ENCODE measurements around the gene HK1.

HK1 gene

GRCh38 chr10:69242040-69242851 lies 36.0 kb upstream of the HK1 start:
- Mint-ChIP-seq H3K4me3 (no peak overlapping the region), H3K4me1 (peaks cover 6% of the 10 kb centered on the region), H3K27ac (no peak overlapping the region), H3K9me3 (no peaks in the 10 kb centered on the region), H3K36me3 (ENCODE audit: low read depth) (no peaks in the 10 kb centered on the region), H3K27me3 (ENCODE audit: low read depth, poor library complexity) (peaks cover 18% of the 10 kb centered on the region)
- DNase-seq = no peak
- no peak for TF ChIP-seq CTCF (IDR thresholded peaks at IDR 0.05)

- no peak for DNase-seq
- Mint-ChIP-seq H3K36me3 (ENCODE audit: low read depth) (no peaks in the 10 kb centered on the region), H3K4me3 (no peak overlapping the region), H3K4me1 (no peaks in the 10 kb centered on the region), H3K27ac (no peak overlapping the region), H3K27me3 (ENCODE audit: low read depth, poor library complexity) (peaks cover 21% of the 10 kb centered on the region), H3K9me3 (no peaks in the 10 kb centered on the region)
- TF ChIP-seq CTCF (IDR thresholded peaks at IDR 0.05) = no peak
Measured at GRCh38 chr10:69242852-69243212, 35.5 kb upstream of the HK1 start.

- H3K4me3 Mint-ChIP-seq = no peak overlapping the region
- TF ChIP-seq CTCF (IDR thresholded peaks at IDR 0.05) = no peak
- H3K4me1 Mint-ChIP-seq = no peaks in the 10 kb centered on the region
- H3K36me3 Mint-ChIP-seq (ENCODE audit: low read depth) = no peaks in the 10 kb centered on the region
- H3K27ac Mint-ChIP-seq = no peak overlapping the region
- peaks cover 17% of the 10 kb centered on the region for H3K27me3 Mint-ChIP-seq (ENCODE audit: low read depth, poor library complexity)
- H3K9me3 Mint-ChIP-seq = no peaks in the 10 kb centered on the region
- DNase-seq = no peak
Measured at GRCh38 chr10:69243817-69244216, 34.5 kb upstream of the HK1 start.

GRCh38 chr10:69246036-69246435 lies 32.3 kb upstream of the HK1 start:
- Mint-ChIP-seq H3K9me3 (peaks cover 5% of the 10 kb centered on the region), H3K4me1 (no peaks in the 10 kb centered on the region), H3K27me3 (ENCODE audit: low read depth, poor library complexity) (peaks cover 15% of the 10 kb centered on the region), H3K36me3 (ENCODE audit: low read depth) (no peaks in the 10 kb centered on the region), H3K4me3 (no peak overlapping the region), H3K27ac (no peak overlapping the region)
- DNase-seq = no peak
- TF ChIP-seq CTCF (IDR thresholded peaks at IDR 0.05) = no peak

GRCh38 chr10:69246581-69247312 lies 31.5 kb upstream of the HK1 start:
- H3K4me1 Mint-ChIP-seq = no peaks in the 10 kb centered on the region
- no peak overlapping the region for H3K4me3 Mint-ChIP-seq
- H3K27ac Mint-ChIP-seq = no peak overlapping the region
- H3K9me3 Mint-ChIP-seq = peaks cover 6% of the 10 kb centered on the region
- H3K27me3 Mint-ChIP-seq (ENCODE audit: low read depth, poor library complexity) = peaks cover 12% of the 10 kb centered on the region
- TF ChIP-seq CTCF (IDR thresholded peaks at IDR 0.05) = no peak
- DNase-seq = no peak
- H3K36me3 Mint-ChIP-seq (ENCODE audit: low read depth) = no peaks in the 10 kb centered on the region
